ENCODE measurements around the gene FAM217B.
A peak's percentile ranks its signal among the peaks of the same experiment; 100 is the strongest.
"Not testable (repeated sequence)": the region's sequence is repeated elsewhere in the genome, so short reads cannot be mapped to it uniquely, and the experiment has no call there.

FAM217B gene

GRCh38 chr20:59938696-59939051, 1.5 kb upstream of the FAM217B start:
- DNase-seq (ENCODE audit: low read depth in 2 of 2): no peak

DNA sequence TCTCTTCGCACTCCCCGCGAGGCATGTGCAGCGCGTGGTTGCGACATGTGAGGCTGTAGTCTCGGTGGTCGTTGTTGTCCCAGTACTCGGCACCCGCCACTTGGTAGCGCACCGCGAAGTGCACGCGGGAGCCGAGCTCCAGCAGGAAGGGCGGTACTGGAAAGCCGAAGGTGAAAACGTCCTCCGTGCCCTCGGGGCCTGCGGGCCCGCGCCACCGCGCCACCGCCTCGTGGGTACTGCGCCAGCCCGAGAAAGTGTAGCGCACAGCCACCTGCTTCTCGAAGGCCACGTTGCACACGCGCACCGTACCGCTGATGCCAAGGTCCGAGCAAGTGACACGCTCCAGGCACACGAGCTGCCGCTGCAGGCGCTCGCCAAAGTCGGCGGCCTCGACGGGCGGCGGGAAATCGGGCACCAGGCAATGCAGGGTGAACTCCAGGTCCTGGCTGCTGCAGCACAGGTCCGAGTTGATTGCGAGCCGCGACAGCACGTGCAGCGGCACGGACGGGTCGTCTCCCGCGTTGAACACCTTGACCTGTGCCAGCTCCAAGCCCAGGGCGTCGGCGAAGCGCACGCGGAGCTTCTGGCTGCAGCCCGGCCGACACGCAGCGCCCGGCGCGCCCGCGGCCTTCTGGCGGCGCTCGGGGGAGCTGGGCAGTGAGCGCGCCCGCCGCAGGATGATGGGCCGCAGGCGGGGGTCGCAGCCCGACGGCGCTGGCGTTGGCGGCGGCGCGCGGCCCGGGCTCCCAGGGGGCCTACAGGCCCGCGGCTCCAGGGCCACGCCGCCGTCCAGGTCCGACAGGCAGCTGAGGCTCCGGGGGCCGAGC, 924 bp upstream of the FAM217B start:
- no peak for DNase-seq (ENCODE audit: low read depth in 2 of 2)

- DNase-seq (ENCODE audit: low read depth in 2 of 2): no peak
These were observed 385 bp upstream of the FAM217B start for GRCh38 chr20:59939879-59940128.

GRCh38 chr20:59940956-59941294, 736 bp downstream of the FAM217B start:
- DNase-seq (ENCODE audit: low read depth in 2 of 2): no peak

GRCh38 chr20:59942245-59942644, 2.1 kb downstream of the FAM217B start:
- no peak for DNase-seq (ENCODE audit: low read depth in 2 of 2)

DNA sequence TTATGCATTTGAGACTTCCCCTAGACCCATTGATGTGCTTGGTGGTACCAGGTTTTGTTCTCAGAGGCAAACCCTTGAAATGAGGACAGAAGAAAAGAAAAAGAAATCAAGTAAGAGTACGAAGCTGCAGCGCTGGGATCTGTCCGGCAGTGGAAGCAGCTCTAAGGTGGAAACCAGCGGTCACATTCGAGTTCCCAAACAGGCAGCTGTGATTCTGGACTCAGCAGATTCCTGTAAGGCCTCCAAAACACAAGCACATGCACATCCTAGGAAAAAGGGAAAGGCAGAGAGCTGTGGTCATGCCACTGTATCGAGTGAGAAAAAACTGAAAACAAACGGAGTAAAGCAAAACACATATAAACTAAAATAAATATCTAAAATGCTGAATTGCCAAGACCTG, 4.5 kb downstream of the FAM217B start:
- no peak for DNase-seq (ENCODE audit: low read depth in 2 of 2)

DNA sequence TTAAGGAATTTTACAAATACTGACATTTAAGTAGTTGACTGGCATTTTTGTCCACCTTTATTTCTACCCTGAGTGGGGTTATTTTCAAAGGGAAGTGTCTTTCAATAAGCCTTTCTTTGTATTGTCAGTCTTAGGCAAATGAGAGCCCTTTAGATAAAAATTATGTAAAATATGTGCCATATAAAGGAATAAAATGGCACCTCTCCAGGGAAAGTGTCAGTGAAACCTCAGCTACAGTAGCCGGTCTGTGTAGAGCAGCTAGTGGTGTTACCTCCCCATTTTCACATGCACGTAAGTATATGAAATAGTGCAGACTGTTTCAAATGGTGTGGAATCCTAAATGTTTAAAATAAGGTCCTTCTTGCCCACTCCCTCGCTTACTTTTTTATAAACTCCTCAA, 5.0 kb downstream of the FAM217B start:
- no peak for DNase-seq (ENCODE audit: low read depth in 2 of 2)

DNA sequence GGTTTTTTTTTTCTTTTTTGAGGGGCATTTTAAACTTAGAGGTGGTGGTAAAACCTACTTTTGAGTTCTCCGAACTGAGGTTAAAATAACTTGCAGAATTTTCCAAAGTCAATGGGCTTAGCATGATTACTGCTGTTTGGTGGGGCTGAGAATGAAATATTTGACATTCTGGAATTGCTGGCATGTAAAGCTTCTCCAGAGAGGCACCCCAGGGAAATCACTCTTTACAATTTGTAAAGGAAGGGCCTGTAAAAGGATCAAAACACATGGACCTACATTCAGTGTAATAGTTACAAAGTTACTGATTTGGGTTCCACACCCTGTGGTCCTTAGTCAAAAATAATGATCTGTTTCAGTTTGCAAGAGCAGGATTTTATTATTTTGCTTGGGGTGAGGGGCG, 5.5 kb downstream of the FAM217B start:
- no peak for DNase-seq (ENCODE audit: low read depth in 2 of 2)

DNA sequence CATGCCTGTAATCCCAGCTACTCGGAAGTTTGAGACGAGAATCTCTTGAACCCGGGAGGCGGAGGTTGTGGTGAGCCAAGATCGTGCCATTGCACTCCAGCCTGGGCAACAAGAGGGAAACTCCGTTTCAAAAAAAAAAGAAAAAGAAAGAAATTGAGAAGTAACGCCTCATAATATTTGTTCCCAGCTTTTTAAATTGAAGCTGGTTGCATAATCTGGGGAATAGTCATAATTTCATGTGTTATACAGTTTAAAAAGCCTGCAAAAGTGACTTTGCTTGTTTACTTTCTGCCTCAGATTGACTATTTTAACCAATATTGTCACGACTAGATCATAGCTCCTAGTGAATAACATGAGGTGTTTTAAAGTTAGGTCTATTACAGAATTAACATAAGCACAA, 7.2 kb downstream of the FAM217B start:
- DNase-seq (ENCODE audit: low read depth in 2 of 2): no peak

DNA sequence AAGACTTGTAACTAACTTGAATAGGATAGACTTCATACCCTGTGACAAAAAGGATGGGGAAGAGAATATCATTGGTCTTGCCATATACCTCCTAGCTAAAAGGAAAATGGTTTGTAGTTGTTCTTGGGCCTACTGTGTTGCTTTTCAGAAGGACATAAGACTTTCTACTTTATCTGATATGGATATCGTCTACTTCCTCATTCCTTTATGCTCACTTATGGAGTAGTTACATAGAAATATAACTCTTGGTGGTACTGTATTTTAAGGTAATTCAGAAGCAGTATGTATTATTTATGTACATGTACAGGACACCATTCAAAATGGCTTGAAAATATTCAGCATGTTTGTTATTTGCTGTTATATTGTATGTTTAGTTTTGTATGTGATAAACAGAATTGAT, 8.0 kb downstream of the FAM217B start:
- DNase-seq (ENCODE audit: low read depth in 2 of 2): no peak

- DNase-seq (ENCODE audit: low read depth in 2 of 2): peak in 1 of 2 donors; percentile 15
These were observed 8.9 kb downstream of the FAM217B start for GRCh38 chr20:59948828-59949720.

- DNase-seq (ENCODE audit: low read depth in 2 of 2): no peak
These were observed 9.7 kb downstream of the FAM217B start for GRCh38 chr20:59949911-59950310.

GRCh38 chr20:59954718-59955117, 14.5 kb downstream of the FAM217B start:
- DNase-seq (ENCODE audit: low read depth in 2 of 2): no peak

GRCh38 chr20:59955131-59955796, 15.1 kb downstream of the FAM217B start:
- no peak for DNase-seq (ENCODE audit: low read depth in 2 of 2)

DNA sequence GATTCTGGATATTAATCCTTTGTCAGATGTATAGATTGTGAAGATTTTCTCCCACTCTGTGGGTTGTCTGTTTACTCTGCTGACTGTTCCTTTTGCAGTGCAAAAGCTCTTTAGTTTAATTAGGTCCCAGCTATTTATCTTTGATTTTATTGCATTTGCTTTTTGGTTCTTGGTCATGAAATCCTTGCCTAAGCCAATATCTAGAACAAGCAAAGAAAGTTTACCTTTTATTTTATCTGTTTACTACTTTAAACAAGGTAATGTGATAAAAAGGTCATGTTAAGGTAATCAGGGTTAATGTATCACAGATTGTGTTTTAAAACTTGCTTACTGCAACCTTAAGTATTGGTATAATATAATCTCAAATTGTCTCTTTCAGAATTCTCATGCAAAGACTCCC, 17.4 kb downstream of the FAM217B start:
- not testable (repeated sequence) for DNase-seq (ENCODE audit: low read depth in 2 of 2)

DNA sequence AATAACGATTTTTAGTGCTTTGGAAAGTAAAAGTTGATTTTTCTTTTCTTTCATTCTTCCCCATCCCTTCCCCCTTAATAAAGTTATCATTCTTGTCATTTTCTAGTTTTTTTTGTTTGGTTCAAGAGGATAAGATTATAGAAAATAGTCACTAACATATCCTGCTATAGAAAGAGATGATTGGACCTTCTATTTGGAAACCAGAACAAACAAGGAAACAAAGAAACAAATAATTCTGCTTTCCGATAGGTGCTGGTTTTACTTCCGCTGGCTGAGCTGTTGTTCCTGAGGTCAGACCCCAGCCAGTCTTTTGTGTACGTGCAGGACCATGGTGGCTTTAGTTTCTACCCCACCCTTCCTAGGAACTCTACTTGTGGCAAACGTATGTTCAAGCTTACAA, 17.9 kb downstream of the FAM217B start, which contains the start of gene CDH26:
TSS of gene CDH26 (plus strand) at position 301 of the 400 bp plus-strand sequence. CDS start 304 bp downstream, outside the sequence.
- DNase-seq (ENCODE audit: low read depth in 2 of 2): no peak

GRCh38 chr20:59958626-59959025, 18.4 kb downstream of the FAM217B start:
- no peak for DNase-seq (ENCODE audit: low read depth in 2 of 2)

GRCh38 chr20:59961423-59961822, 21.2 kb downstream of the FAM217B start:
- DNase-seq (ENCODE audit: low read depth in 2 of 2): no peak

DNA sequence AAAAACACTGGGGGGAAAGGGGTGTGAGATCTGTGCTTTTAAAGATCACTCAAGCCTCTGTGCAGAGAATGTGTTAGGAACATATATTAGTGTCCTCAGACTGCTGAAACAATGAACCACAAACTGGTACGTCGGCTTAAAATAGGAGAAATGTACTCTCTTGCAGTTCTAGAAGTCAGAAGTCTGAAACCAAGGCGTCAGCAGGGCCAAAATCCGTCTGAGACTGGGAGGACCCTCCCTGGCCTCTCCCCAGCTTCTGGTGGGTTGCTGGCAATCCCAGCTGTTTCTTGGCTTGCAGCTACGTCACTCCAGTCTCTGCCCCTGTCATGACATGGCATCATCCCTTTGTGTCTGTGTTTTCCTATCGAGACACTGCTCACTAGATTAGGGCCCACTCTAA, 22.0 kb downstream of the FAM217B start:
- DNase-seq (ENCODE audit: low read depth in 2 of 2): no peak

- DNase-seq (ENCODE audit: low read depth in 2 of 2): no peak
These were observed 26.2 kb downstream of the FAM217B start for GRCh38 chr20:59966428-59966827.

- no peak for DNase-seq (ENCODE audit: low read depth in 2 of 2)
These were observed 31.2 kb downstream of the FAM217B start for GRCh38 chr20:59971428-59971827.

DNA sequence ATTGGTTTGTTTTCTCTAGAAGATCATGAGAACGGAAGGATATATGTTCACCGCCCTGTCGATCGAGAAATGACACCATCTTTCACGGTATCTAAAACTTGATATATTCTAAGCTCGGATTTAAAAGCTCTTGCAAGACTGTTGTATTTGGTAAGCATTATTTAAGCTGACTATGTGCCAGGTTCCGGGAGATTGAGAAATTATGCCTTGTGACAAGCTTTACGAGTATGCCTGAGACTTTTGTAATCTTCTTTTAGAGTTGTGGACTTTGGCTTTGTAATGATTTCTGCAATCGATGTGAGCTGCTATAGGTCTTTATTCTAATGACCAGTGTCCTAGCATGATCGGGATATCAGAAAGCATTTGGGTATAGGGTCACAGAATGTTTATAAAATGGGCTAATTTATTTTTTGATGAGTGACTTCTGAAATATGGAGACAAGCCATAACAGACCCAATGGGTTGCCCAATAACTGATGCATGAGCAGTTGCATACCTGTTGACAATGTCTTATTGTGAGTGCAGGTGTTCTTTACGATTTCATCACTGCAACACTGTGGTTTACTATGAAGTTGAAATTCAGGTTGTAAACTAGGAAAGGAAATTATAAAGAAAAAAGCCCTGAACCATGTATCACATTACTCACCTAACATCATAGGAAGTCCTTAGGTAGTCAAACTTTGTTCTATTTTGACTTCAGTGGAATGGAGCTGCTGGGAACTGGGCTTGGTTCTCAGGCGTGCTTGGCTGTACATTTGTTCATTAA, 32.0 kb downstream of the FAM217B start:
- DNase-seq (ENCODE audit: low read depth in 2 of 2): no peak

All from stimulated activated CD4-positive, alpha-beta T cell treated with anti-CD3 and anti-CD28 coated beads, Interleukin-1b, Interleukin-23, amount 100 ng/mL, for 4 hours (primary cell).